Heart left ventricle (tissue), 13 donors: ENCODE measurements around the gene TLE2.

Experiments used
- CTCF ChIP-seq, 12 donors: fragments of 200-600 bp; sonication (generic) in 4 of 12; IDR thresholded peaks; one replicate each; pipeline versions ENCODE4 v1.5.0 to v1.8.0; 2018 to 2022; ENCODE audit warnings: antibody characterized with exemption in 12 of 12, mild to moderate bottlenecking in 5 of 12
- POLR2A ChIP-seq, 2 donors: fragments of 450-650 bp; IDR thresholded peaks; one replicate each; pipeline ENCODE4 v1.6.1; 2017; ENCODE audit warnings: antibody characterized with exemption in 2 of 2, mild to moderate bottlenecking in 2 of 2, moderate library complexity in 2 of 2
- donor health status: ischemic (EF 13 %, LVEDD 7.1; RV severe dilation, severe dysfunction).
- donor health status: DM: no; HTN: yes; CAD: no.
- donor health status: DM: no; HTN: no; CAD: no.
- donor health status: ischemic (EF 25% LVEDD 6.9; RV normal size, moderate dysfunction).
- donor health status: ischemic (EF 25% LVEDD 5.7; RV mildly dilated, moderate dysfunction).
- donor health status: ischemic (EF 35%, LVEDD 5.7; RV mildly dilated, moderate dysfunction).
- donor health status: nonischemic (EF 11% LVEDD 7.7; RV severe dilation, severe dysfunction).
- donor health status: DM: yes; HTN: yes; CAD: no.
- donor health status: PGD.
- donor health status: ischemic (EF 29% LVEDD 5.4; RV normal size, mild dysfunction).
- donor health status: nonischemic (EF 23%, LVEDD 6.1; RV moderate dilation, normal function).

- TF ChIP-seq CTCF (IDR thresholded peaks at IDR 0.05) = no peak
- TF ChIP-seq POLR2A (IDR thresholded peaks at IDR 0.05) = no peak
Measured at GRCh38 chr19:3024870-3025548, 4.1 kb downstream of the TLE2 start.
